GM19238 (cell line): Measurements from ENCODE around the gene HOXB7.

Source experiments
- DNase-seq: peaks from one replicate; pipeline ENCODE4 v3.0.0; 2011; ENCODE audit warnings: low spot score; ENCODE audit not compliant: insufficient read length

The HOXB7 gene

GRCh38 chr17:48610282-48611211 is at the start of gene HOXB7:
Gene HOXB7 (minus strand): TSS chr17:48611017. CDS start chr17:48610918, 99 bp downstream.
- DNase-seq = peak; percentile 83

GRCh38 chr17:48655913-48656312 is 45.1 kb upstream of the HOXB7 start:
- no peak for DNase-seq

DNA sequence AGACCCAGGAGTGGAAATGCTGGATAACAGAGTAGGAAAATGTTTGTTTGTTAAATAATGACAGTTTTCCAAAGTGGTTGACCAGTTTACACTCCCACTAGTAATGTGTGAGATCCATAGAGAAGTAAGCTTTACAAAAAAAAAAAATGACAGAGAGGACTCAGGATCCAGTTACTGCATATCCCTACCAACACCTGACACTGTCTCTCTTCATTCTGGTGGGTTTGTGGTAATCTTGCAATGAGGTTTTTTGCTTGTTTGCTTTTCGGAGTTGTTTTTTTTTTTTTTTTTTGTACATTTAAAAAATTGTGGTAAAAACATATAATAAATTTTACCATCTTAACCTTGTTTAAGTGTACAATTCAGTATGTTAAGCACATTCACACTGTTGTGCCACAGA is 38.9 kb upstream of the HOXB7 start:
- no peak for DNase-seq

GRCh38 chr17:48647963-48648245 is 37.1 kb upstream of the HOXB7 start:
- DNase-seq = no peak

DNA sequence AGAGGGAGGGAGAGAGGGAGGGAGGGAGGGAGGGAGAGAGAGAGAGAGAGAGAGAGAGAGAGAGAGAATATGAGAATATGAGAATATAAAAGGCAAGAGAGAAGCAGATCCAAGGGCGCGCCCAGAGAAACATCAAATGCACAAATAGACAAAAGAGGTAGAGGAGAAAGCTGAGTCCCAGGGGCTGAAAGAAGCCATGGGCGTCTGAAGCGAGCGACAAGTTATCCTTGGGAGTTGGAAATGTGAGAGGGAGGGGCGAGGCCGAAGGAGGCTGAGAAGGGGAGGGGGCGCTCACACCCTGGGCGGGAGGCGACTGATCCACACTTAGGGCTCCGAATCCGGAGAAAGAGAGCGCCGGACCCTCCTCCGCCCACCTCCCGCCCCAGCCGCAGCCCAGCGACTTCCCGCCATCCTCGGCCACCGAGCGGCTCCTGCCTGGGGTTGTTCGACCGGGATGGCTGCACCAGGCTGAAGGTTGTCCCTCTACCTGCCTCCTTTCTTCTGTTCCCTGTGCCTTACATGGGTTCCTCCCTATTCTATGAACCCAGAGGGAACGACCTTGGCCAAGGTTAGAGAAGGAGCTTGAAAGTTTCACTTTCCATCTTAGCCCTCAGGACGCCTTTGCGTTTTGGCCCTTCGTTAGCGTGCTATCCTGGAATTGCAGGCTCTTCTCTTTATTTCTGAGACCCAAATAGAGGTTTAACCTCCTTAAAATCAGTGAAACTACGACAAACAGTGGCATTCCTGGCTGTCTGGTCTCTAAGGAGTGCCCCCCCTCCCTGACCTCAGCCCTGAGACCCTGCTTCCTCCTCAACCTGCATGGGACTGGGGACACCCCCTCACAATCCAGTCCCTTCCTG is 36.5 kb upstream of the HOXB7 start:
- DNase-seq = no peak

- DNase-seq = no peak
Measured at GRCh38 chr17:48646183-48647102, 35.6 kb upstream of the HOXB7 start.

DNA sequence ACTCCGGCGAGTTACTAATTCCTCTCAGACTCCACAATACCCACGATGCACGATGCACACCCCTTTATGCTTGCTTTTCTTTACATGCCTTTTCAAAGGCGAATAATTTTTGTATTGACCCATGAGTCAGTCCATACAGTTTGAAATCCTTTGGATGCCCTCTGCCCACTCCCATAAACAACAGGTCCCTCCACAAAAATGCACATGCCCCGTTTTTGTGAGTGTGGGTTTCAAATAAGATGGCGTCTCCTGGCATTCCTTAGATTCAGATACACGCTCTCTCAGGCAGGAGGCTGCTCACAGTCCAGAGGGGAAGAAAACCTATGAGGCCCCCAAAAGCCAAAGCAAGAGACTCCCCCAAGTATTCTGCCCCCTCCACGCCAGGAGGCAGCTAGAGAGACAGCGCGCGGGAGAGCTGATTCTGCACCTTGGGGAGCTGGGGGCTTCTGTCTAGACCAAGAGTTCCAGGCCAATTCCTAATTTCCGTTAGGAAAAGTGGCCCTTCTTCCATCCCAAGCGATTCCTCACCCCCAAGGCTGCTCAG is 34.9 kb upstream of the HOXB7 start:
- no peak for DNase-seq

- no peak for DNase-seq
Measured at GRCh38 chr17:48644910-48645557, 34.2 kb upstream of the HOXB7 start.

DNA sequence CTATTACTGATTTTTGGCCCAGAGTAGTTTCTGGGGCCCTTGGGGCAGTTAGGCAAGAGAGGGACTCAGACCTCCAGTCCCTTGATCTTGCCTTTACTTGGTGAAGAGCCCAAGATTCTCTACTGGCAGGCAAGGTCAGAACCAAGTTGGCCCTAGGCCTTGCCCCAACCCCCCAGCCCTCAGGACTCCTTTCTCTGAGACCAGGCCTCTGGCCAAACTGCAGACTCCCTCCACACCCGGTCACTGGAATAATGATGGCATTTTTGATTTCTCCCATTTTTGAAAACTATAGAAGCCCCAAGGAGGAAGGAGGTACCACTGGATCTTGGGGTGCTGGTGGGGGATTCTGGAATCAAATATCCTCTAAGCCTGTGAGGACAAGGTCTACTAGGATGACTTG is 33.3 kb upstream of the HOXB7 start:
- DNase-seq = no peak

- no peak for DNase-seq
Measured at GRCh38 chr17:48643697-48644012, 32.8 kb upstream of the HOXB7 start.

DNA sequence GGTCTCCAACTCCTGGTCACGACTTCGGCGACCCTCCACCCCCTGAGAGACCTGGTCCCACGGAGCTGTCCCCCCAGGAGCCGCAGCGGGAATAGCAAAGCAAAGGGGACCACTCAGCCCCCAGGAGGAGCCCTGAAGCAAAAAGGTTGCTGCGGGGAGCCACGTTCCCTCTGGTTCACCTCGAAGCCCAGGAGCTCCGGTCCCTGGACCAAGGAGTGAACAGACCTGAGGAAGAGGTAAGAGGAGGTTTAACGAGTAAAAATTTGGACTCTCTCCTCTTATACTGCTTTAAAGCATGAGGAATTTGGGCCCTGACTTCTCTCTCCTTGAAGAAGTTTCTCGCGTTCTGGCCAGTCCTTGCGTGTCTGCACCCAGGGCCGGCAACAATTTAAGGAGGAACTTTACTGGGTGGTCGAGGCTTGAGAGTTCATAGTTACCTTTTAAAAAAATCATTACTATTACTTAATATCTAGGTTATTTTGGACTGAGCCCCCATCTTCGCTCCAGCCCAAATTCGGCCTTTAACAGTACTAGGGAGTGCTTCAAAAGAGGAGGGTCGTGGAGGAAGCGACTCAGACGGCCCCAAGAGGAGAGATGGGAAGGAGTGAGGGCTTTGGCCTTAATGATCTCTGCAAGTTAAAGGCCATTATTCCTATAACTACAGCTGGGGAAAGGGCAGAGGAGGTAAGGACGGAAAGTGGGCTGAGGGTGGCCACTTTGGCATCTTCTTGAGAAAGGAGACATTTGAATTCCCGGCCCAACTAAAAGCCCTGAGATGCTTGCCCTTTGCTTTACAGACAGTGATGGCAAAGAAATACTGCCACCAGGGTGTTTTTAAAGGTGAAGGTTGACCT is 32.3 kb upstream of the HOXB7 start:
- DNase-seq = no peak

DNA sequence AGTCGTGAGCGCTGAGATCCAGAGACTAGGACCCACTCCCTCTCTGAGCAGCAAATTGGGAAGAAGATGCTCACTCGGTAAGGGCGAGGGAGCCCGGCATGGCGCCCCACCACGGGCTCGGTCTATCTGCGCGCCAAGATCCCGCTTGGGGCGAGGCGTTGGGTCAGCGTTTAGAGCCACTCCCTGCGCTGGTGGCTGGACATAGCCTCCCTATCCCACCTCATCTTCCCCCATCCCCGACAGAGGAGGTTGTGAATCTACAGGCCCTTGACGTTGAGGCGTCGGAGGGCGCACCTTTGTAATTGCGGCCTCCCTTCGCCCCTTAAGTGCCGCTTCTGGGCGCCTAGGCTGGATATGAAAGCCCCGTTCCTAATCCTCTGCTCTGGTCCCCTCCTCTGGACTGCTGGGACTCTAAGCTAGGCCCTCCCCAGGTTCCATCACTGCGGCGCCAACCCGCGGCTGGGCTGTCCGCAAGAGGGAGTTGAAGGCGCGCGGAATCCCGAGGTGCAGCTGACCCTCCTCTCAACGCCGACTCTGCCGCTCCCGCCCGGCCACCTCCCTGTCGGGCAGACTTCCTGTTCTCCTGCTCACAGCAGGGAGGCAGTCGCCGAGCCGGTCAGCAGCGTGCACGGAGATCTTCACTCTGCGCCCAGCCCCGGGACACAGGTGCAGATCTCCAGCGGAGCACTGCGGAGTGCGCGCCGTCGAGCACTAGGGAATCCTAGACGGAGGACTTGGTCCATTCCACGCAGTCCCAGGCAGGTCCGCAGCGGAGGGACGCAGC is 31.4 kb upstream of the HOXB7 start:
- DNase-seq = no peak

DNA sequence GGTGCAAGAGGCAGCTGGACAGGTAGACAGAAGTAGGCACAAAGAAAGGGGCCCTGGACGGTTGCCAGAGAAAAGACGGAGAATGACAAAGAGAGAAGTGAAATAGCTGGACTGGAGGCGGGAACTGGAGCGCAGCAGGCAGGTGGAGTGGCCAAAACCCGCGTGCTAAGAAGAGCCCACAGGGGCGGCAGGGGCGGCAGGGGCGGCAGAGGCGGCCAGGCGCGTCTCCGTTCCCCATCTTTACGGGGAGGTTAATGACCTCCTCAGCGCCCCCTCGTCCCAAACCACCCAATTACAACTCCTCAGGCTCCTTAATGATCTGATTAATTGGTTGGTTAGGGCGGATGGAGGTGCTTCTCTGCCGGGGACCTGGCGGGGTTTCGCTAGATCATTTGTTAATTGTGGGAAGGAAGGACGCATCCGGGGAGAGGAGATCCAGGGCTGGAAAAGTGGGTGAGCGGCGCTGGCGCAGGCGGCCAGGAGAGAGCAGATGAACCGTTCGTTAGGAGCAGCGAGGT is 30.8 kb upstream of the HOXB7 start:
- DNase-seq = no peak

DNA sequence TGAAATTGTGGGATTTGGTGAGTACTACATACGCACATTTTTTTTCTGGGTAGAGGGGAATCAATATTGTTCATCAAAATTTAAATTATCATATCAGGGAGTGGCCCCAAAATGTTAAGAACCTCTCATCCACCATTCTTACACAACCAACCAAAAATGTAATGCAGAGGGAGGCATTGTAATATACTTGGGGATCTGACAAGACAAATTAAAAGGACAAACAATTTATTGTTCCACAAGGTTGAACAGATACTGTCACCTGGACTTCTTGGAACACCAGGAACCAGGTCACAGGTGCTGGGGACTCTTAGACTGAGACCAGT is 30.0 kb upstream of the HOXB7 start:
- no peak for DNase-seq

GRCh38 chr17:48639982-48640857 is 29.4 kb upstream of the HOXB7 start:
- no peak for DNase-seq

DNA sequence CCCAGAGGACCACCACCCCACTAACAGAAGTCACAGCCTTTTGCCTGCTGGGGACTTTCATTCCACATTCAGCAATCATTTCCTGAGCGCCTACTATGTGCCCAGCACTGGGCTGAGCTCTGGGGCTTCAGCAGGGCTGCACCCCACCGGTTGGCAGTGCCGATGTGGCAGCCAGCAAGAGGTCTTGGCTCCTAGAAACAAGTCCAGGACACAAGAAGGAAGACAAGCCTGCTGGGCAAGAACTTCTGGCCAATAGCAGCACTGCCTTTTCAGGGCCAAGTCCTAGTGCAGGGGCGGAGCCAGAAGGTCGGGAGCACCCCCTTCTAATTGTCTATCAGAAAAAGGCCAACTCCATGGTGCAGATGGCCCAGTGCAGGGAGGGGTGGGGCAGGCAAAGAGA is 28.3 kb upstream of the HOXB7 start:
- DNase-seq = peak; percentile 0

DNA sequence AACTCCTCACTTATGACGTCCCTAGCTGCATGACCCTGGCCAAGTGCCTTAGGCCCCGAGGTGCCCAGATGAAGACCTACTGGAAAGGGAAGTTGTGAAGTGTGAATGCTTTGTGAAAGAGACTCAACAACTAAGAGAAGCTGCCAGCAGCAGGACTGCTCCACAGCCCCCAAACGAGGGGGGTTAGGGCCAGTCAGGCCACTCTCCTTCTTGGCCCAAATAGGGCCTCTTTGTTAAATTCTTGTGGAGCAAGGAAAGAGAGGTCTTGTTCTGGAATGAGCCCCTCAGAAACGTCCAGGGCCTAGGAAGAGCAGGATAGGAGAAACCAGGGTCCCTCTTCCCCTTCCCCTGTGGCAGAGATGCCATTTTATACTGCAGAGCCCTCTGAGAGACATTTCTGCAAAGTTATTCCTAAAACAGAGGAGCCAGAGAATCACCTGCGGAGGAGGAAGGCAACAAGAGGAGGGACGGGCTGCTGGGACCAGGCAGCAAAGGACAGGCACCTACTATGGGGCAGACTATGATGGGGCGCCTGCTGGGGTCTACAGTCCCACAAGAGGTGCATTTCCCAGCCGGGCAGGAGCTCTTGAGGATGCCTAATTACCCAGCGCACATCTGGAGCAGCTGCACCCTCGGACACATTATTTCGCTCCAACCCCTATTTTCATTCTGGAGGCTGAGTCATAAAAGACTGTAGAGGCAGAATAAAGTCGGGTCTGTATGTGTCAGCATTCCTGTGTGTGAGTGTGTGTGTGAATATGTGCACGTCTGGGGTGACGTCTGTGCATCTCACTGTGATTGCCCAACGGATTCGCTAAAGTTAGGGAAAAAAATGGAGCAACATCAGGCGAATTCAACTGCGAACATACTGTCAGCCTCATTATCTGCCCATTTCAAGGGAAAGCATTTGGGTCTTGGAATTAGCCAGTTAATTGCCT is 26.8 kb upstream of the HOXB7 start:
- DNase-seq = peak; percentile 4
